ENCODE data around the gene NIF3L1.
"Not testable (repeated sequence)": the region's sequence is repeated elsewhere in the genome, so short reads cannot be mapped to it uniquely, and the experiment has no call there.

Gene NIF3L1

DNA sequence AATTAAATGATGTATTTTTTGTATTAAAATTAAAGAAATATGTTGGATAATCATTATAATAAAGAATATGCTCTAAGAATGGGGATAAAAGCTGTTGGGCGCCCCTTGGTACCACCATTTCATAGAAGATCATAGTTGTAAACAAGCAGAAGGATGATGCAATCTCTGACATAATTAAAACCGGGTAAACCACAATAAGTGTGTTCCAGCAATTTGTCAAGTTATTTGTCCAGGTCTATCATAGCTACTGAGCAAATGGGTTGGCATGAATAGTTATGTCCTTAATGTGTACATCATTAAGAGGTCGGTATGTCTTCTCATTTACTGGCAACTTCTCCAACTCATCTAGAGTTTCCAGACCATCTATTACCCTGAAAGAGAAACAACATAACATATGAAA is 18.0 kb upstream of the NIF3L1 start:
- no peak for DNase-seq (ENCODE audit: low read depth in 3 of 3)

DNA sequence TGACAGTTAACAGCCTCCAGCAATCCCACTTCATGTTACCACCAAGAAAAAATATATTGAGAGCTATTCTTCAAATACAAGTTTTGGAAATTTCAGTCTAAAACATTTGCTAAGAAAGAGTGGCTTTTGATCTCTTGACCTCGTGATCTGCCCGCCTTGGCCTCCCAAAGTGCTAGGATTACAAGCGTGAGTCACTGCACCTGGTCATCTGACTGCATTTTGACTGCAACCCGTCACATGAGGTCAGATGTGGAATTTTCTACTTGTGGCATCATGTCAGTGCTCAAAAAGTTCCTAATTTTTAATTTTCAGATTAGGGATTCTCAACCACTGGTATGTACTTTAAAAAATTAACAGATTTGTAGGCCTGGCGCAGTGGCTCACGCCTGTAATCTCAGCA is 15.6 kb upstream of the NIF3L1 start:
- no peak for DNase-seq (ENCODE audit: low read depth in 3 of 3)

DNA sequence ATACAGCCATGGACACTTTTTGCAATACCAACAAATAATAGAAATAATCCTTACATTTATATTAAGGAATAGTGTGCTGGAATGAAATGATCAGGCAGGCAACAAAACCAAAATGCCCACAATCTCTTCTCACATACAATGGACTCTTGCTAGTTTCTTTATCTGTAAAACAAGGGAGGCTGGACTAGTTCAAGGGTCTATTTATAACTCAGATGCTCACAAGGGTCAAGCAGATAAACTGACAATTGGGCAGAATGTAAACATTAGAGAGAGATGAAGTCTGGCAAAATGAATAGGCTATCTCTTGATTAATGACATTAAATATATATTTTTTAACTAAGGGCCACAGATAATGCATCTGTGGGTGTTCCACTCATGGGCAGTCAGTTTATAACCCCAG is 11.7 kb upstream of the NIF3L1 start:
- no peak for DNase-seq (ENCODE audit: low read depth in 3 of 3)

DNA sequence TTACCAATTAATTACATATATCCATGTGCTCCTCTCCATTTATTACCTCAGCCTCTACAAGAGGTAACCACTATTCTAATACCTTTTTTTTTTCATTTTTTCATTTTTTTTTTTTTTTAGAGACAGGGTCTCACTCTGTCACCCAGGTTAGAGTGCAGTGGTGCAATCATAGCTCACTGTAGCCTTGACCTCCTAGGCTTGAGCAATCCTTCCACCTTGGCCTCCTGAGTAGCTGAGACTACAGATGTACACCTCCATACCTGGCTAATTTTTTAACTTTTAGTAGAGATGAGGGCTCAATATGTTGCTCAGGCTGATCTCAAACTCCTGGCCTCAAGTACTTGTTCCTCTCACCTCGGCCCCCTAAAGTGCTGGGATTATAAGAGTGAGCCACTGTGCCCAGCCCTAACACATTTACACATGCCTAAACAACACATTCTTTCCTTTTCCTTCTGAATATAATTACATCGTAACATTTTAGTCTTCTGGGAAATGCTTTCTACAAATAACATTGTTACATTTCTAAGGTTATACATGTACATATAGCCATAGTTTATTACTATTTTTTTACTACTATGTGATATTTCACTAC is 10.8 kb upstream of the NIF3L1 start:
- no peak for DNase-seq (ENCODE audit: low read depth in 3 of 3)

DNA sequence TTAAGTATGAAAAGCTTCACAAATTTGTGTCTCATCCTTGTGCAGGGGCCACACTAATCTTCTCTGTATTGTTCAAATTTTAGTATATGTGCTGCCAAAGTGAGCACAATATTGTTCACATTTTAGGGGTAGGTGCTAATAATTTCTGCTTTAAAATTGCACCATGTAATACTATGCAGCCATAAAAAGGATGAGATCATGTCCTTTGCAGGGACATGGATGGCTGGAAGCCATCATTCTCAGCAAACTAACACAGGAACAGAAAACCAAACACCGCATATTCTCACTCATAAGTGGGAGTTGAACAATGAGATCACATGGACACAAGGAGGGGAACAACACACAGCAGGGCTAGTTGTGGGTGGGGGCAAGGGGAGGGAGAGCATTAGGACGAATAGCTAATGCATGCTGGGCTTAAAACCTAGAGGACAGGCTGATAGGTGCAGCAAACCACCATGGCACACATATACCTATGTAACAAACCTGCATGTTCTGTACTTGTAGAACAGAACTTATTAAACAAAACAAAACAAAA is 7.4 kb upstream of the NIF3L1 start:
- DNase-seq (ENCODE audit: low read depth in 3 of 3) = not testable (repeated sequence)

DNA sequence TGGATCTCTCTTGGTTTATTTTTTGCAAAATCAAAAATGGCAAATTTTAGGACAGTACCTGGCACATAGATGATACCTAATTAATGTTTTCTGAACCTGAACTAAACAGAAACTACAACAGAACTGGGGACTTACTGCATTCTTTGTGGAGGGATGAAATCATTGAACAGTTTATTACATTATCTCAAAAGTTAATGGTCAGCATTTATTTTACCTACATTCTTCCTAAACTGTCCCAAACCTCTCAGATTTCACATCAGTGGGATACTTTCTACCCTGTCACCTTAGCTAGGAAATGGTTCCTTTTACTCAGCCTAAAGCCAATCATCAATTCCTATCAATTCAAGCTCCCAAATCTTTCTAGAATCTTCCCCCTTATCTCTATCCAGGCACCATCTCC is 10.3 kb downstream of the NIF3L1 start:
- DNase-seq (ENCODE audit: low read depth in 3 of 3) = no peak

DNA sequence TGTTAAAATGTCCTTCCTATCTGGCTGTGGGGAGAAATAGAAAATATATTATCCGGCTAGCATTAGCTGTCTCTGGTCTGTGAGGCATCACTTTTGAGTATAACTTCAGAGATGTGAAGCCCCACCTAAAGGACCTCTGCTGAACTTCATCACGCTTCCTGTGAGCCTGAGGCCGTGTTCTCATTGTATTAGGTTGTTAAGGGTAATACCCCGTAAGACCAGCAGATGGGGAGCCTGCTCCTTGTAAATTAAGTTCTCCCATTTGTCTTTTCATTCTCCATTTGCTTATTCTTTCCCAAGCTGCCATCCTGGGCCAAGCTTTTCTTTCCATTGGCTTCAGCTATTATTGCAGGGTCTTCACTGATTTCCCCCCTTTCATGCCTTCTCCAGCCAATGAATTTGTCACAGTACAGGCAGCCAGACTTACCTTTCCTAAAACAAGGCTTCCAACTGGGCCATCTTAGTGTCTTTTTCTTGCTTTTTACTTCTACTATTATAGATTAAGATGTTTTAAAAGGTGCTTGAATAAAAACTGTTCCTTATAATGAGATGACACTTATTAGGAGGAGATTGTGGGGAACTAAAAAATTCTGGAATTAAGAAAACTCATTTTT is 12.4 kb downstream of the NIF3L1 start:
- DNase-seq (ENCODE audit: low read depth in 3 of 3) = peak; percentile 44 to 57 (median 51)

DNA sequence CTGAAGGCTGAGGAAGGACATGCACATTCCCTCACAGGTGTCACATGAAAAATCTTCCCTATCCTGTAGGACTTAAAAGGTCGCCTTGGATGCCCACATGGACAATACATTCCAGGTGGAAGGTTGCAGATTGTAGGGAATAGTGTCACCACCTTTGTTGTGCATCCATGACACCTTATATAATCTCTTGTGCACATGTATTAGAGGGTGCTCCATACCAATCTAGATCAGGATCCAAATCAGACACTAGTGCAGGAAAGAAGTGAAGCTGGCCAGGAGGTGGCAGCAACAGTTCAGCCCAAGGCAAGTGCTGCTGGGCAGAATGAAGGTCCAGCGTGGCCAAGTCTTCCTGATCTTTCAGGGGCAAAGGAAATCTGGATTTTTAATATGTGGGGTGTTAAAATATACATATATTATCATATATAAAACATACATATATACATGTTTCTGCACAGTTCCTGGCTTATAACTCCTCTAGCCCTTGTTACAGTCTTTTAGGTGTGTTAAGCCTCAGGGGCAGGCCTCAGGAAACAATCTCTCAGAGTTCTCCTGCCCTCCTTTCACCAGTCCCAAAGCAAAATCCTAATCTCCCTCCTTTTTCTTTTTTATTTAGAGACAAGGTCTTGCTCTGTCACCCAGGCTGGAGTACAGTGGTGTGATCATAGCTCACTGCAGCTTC is 16.6 kb downstream of the NIF3L1 start:
- peak; percentile 28 to 37 (median 30) for DNase-seq (ENCODE audit: low read depth in 3 of 3)

DNA sequence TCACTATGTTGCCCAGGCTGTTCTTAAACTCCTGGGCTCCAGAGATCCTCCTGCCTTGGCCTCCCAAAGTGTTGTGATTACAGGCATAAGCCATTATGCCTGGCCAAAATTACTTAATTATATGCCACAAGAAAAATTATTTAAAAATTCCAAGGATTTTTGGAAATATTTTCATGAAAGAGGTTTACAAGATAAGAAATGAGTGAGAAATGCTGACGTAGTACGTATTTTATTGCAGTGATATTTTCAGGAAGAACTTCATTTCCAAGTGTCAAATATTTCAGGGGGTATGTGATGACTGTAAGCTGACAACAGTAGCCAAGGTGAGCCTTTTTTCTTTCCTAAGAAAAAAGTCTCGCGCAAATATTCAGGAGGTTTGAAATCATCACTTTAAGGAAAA is 20.8 kb downstream of the NIF3L1 start:
- no peak for DNase-seq (ENCODE audit: low read depth in 3 of 3)

DNA sequence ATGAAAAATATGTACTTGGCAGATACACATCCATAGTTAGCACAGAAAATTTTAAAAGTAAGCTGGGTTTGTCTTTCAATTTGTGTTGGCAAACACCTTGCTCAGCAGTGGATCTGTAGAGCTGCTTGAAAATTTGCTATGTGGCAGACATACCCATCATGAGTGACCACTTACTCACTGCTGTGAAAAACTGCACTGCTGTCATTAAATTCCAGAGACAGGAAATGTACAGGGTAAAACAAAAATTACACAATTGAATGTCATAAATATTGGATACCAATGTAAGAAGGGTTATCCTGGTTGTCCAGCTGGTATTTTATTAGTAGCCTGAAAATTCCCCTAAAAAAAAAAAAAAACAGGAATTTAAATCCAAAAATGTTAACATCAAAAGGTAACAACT is 24.5 kb downstream of the NIF3L1 start:
- DNase-seq (ENCODE audit: low read depth in 3 of 3) = no peak

DNA sequence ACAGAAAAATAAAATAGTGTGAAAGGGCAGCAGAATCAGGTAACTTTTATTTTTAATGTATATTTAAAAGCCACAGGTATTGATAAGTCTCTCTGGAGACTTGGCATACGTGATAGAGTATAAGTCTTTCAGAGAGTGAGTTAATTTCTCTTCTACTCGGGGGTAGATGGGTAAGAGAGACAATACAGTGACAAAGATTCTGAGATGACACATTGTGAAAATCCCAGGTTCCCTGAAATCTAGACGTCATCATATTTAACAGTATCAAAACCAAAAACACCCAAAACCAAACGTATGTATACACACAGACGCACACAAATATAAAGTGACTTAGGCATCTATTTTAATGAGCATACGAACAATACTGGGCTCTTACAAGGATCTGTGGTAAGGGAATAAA is 33.3 kb downstream of the NIF3L1 start:
- no peak for DNase-seq (ENCODE audit: low read depth in 3 of 3)

DNA sequence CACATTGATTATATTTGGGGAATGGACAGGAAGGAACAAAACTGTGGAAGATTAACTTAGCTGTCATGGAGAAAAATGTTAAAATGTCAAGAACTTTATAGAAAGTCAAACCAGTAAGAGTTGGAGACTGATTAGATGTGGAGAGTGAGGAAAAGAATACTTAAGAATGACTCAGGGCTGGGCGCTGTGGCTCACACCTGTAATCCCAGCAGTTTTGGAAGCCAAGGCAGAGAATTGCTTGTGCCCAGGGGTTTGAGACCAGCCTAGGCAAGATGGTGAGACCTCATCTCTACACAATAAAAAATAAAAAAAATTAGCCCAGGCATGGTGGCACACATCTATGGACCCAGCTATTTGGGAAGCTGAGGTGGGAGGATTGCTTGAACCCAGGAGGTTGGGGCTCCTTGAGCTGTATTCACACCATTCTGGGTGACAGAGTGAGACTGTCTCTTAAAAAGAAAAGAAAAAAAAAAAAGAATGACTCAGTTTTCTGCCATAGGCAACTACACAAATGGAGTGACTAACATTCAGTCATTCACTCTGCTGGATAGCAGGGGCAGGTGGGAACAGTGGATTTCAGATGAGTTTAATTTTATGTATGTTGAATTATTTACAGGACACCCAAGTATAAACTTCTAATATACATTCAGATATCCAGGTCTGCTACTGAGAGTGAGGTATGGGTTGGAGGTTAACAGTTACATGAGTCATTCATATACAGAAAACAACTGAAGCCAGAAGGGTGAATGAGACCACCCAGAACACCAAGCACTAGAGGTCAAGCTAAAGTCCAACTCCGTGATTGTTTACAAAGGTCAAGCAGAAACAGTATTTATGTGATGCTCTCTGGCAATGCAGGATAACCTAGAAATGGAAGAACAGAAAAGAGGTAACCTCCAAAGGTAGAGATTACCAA is 40.4 kb downstream of the NIF3L1 start:
- no peak for DNase-seq (ENCODE audit: low read depth in 3 of 3)

DNA sequence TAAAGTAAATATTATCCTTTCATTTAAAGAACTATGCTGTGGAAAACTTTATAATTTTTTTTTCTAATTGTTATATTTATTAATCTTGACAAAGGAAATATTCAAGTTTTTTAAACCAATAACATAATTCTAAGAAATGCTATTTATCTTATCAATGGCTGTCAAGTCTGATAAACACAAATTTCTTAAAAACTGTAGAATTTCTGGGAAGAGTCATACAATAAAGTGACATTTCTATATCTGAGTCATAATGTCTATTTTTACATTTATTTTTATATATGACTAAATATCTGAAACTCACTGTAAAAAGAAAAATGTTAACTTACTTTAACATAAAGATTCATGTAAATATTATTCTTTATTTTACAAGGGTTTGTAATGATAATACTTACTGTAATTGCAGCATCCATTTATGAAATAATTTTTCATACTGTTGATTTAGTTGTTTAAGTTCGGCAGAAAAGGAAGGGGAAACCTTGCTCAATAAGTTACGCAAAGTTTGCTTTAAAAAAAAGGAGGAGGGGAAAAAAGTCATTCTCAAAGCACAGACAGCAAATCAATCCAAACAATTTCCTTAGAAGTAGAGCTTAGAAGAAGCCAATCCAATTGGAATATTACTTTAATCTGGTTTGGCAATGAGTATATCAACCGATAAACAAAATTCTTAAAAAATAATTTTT is 41.9 kb downstream of the NIF3L1 start:
- no peak for DNase-seq (ENCODE audit: low read depth in 3 of 3)

DNA sequence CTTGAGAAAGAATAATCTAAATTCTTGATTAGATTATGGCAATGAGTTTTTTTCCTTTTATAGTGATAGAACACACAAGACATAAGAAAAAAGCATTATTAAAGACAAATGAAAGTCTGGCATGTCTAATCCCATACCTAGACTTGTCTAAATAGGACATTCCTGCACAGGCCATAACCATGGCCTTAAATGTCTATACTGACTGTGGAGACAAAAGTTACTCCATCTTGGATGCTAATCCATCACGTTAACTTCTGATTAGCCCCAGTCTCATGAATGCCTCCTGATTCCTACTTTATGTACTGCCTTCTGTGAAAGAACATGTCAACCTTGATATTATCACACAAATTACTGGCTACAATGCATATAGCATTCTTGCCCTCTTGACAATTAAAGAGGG is 50.7 kb downstream of the NIF3L1 start:
- no peak for DNase-seq (ENCODE audit: low read depth in 3 of 3)

DNA sequence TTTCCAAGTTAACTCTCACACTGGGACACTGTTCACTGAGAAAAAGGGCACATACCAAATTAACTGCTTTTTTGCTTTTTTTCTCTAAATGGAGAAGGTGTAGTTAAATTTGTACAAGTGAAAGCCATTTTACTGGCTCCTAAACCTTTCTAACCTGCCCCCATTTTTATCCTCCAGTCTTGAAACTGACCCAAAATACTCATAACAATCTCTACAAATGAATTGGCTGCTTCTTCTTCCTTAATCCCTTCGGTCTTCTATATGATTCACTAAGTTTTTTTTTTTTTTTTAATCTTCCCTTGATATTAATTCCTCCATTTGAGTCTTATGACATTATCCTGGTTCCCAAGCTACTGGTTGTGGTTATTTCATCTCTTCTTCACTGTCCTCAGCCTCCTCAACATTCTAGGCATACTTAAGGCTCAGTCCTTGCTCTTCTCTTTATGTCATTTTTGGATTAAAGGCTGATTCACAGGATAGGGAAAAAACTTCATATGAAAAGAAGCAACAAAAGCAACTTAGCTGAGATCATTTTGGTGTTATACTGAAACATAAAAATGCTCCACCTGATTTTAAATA is 54.4 kb downstream of the NIF3L1 start:
- DNase-seq (ENCODE audit: low read depth in 3 of 3) = no peak

DNA sequence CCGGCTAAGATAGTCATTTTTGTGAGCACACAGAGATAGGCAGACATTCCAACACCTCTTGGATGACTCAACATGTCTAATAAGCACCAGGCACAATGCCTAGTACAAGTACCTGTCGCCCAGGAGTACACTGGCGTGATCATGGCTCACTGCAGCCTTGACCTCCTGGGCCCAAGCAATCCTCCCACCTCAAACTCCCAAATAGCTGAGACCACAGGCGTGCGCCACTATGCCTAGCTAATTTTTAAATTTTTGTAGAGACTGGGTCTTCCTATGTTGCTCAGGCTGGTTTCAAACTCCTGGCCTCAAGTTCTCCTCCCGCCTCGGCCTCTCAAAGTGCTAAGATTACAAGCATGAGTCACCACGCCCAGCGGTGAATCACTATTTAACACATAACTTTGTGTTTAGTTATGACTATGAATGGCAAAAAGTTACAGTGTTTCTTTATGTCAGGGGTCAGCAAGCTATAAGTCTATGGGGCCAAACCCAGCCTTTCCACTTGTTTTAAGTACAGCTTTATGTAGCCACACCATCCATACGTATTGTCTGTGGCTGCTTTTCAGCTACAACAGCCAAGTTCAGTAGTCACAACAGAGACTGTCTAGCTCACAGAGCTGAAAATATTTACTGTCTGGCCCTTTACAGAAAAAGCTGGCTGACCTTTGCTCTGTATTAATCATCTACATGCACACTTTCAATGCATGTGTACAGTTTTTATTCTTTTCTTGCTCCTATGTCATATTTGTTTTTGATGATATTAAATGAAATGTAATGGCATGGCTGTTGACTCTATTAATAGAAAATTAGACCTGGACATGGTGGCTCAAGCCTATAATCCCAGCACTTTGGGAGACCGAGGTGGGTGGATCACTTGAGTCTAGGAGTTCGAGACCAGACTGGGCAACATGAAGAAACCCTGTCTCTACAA is 55.6 kb downstream of the NIF3L1 start:
- DNase-seq (ENCODE audit: low read depth in 3 of 3) = peak; percentile 52 to 69 (median 63)

DNA sequence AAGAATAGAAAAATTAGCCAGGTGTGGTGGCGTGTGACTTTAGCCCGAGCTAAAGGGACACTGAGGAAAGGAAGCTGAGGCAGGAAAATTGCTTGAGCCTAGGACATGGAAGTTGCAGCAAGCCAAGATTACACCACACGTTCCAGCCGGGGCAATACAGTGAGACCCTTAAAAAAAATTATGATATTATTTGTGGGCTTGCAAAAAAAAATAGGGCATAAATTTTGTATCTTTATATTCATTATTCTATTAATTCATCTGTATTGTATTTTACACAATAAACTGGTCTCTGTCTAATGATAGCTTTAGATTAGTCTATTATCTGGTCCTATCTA is 56.2 kb downstream of the NIF3L1 start:
- DNase-seq (ENCODE audit: low read depth in 3 of 3) = no peak

DNA sequence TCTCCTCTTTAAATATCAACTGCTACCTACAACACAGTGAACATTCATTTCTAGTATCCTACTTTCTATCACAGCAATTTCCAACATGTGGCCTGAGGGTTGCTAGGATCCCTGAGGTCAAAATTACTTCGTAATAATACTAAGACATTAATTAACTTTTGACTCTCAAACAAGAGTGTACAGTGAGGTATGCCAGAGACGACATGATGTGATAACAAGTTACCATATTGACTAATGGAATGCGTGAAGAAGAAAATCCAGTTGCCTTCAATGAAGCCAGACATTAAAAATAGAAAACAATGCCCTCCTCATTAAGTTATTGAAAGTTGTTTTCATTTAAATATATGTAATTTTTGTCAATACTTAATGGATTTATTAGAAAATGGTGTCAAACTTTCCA is 61.2 kb downstream of the NIF3L1 start:
- no peak for DNase-seq (ENCODE audit: low read depth in 3 of 3)

Measured in stimulated activated CD4-positive, alpha-beta T cell treated with anti-CD3 and anti-CD28 coated beads, TNF-alpha, amount 100 ng/mL, for 48 hours (primary cell).